GM18520 (cell line): Measurements from ENCODE around the gene PEF1.

Experiments
- ATAC-seq: cut with Tn5 transposase; IDR thresholded peaks from one replicate; pipeline ENCODE4 v1.9.1; 2021; ENCODE audit not compliant: unreplicated experiment

Gene PEF1

GRCh38 chr1:31633117-31633516 lies 11.6 kb downstream of the PEF1 start:
- no peak for ATAC-seq

- no peak for ATAC-seq
Observed at GRCh38 chr1:31632649-31633048, 12.0 kb downstream of the PEF1 start.

- no peak for ATAC-seq
Observed at GRCh38 chr1:31628931-31629556, 15.6 kb downstream of the PEF1 start.

- ATAC-seq, result no peak
Observed at GRCh38 chr1:31627930-31628559, 16.6 kb downstream of the PEF1 start.

- ATAC-seq, result no peak
Observed at GRCh38 chr1:31627301-31627929, 17.3 kb downstream of the PEF1 start.

GRCh38 chr1:31626223-31627207 lies 18.2 kb downstream of the PEF1 start:
- ATAC-seq, result no peak

GRCh38 chr1:31625561-31626222 lies 19.0 kb downstream of the PEF1 start:
- no peak for ATAC-seq

- ATAC-seq, result no peak
Observed at GRCh38 chr1:31624731-31625514, 19.8 kb downstream of the PEF1 start.

- no peak for ATAC-seq
Observed at GRCh38 chr1:31624309-31624708, 20.4 kb downstream of the PEF1 start.

- ATAC-seq, result no peak
Observed at GRCh38 chr1:31623365-31623764, 21.3 kb downstream of the PEF1 start.

- no peak for ATAC-seq
Observed at GRCh38 chr1:31621847-31622730, 22.6 kb downstream of the PEF1 start.

- ATAC-seq, result no peak
Observed at GRCh38 chr1:31621498-31621820, 23.2 kb downstream of the PEF1 start.

GRCh38 chr1:31620631-31621497 lies 23.8 kb downstream of the PEF1 start:
- ATAC-seq, result no peak

GRCh38 chr1:31618916-31619846 lies 25.5 kb downstream of the PEF1 start:
- no peak for ATAC-seq

- no peak for ATAC-seq
Observed at GRCh38 chr1:31617916-31618746, 26.5 kb downstream of the PEF1 start.

- no peak for ATAC-seq
Observed at GRCh38 chr1:31617218-31617915, 27.3 kb downstream of the PEF1 start, which contains the start of gene HCRTR1. Gene HCRTR1 (plus strand): TSS chr1:31617689. CDS start chr1:31619193, 1,504 bp downstream.
